ENCODE results near the gene TICRR. TPM values are rescaled to one million over a fixed set of nuclear protein-coding genes. Genes with fewer than 3 reads are reported as not detected.

Gene TICRR
- total RNA-seq, 1 donor from 2014 or later = 1.7 TPM

DNA sequence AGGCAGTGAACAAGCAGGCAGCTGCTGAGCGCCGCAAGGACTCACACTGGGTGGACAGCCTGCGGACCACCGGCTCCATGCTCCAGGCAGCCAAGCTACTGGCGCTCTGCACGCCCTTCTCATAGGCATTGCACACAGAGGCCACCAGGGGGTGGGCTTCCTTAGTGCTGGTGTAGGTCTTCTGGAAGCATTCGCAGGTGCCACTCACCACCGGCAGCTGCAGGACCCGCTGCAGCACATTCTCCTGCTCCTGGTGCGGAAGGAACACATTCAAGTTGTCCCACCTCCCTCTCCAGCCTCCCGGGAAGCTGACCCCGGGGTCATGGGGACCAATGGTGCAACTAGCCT, 97.9 kb downstream of the TICRR start:
- H3K27me3 ChIP-seq (ENCODE audit: control insufficient read depth, insufficient read depth, low read length) = no peaks in the 10 kb centered on the region
- no peaks in the 10 kb centered on the region for H3K36me3 ChIP-seq (ENCODE audit: control insufficient read depth, insufficient read depth, low read length)
- DNase-seq (ENCODE audit: low read depth) = no peak
- peak; percentile 59 for TF ChIP-seq CTCF (IDR thresholded peaks at IDR 0.05; ENCODE audit: insufficient read depth, low read length, poor library complexity, severe bottlenecking)
- no peak overlapping the region for H3K4me3 ChIP-seq (ENCODE audit: low read depth, low read length)

- Histone ChIP-seq H3K36me3 (ENCODE audit: control insufficient read depth, insufficient read depth, low read length) (no peaks in the 10 kb centered on the region), H3K4me3 (ENCODE audit: low read depth, low read length) (no peak overlapping the region)
- TF ChIP-seq CTCF (IDR thresholded peaks at IDR 0.05; ENCODE audit: insufficient read depth, low read length, poor library complexity, severe bottlenecking) = no peak
These were observed 99.3 kb downstream of the TICRR start for GRCh38 chr15:89674526-89674925.

GRCh38 chr15:89675606-89676005, 100.3 kb downstream of the TICRR start:
- no peak overlapping the region for H3K4me3 ChIP-seq (ENCODE audit: low read depth, low read length)
- H3K27me3 ChIP-seq (ENCODE audit: control insufficient read depth, insufficient read depth, low read length) = no peaks in the 10 kb centered on the region
- DNase-seq (ENCODE audit: low read depth) = no peak
- H3K36me3 ChIP-seq (ENCODE audit: control insufficient read depth, insufficient read depth, low read length) = no peaks in the 10 kb centered on the region
- TF ChIP-seq CTCF (IDR thresholded peaks at IDR 0.05; ENCODE audit: insufficient read depth, low read length, poor library complexity, severe bottlenecking) = no peak

More at GRCh38 chr15:89674526-89674925, 99.3 kb downstream of the TICRR start:
- no peak for DNase-seq (ENCODE audit: low read depth)
- H3K27me3 ChIP-seq (ENCODE audit: control insufficient read depth, insufficient read depth, low read length) = no peaks in the 10 kb centered on the region

GRCh38 chr15:89677381-89677780, 102.1 kb downstream of the TICRR start:
- no peak for TF ChIP-seq CTCF (IDR thresholded peaks at IDR 0.05; ENCODE audit: insufficient read depth, low read length, poor library complexity, severe bottlenecking)
- no peaks in the 10 kb centered on the region for H3K36me3 ChIP-seq (ENCODE audit: control insufficient read depth, insufficient read depth, low read length)

More at GRCh38 chr15:89677381-89677780, 102.1 kb downstream of the TICRR start:
- no peak for DNase-seq (ENCODE audit: low read depth)
- H3K27me3 ChIP-seq (ENCODE audit: control insufficient read depth, insufficient read depth, low read length) = no peaks in the 10 kb centered on the region
- no peak overlapping the region for H3K4me3 ChIP-seq (ENCODE audit: low read depth, low read length)

Other genes with a start within 250 kb of the TICRR start
- gene POLG, start 240.6 kb upstream of the TICRR start, total RNA-seq = 59.1 and 72.2 TPM in 2 replicates
- 0.04 and 0.21 TPM in 2 replicates for gene RHCG, start 78.9 kb upstream of the TICRR start, total RNA-seq
- gene KIF7, start 80.0 kb downstream of the TICRR start, total RNA-seq = 5.4 and 7.4 TPM in 2 replicates
- gene PLIN1, start 103.9 kb downstream of the TICRR start, total RNA-seq = 0.08 TPM in 1 of 2 replicates, not detected in the other
- gene PEX11A, start 115.3 kb downstream of the TICRR start, total RNA-seq = 4.0 and 4.8 TPM in 2 replicates
- 0.25 and 0.41 TPM in 2 replicates for gene WDR93, start 115.3 kb downstream of the TICRR start, total RNA-seq
- 2.6 and 2.8 TPM in 2 replicates for gene MESP1, start 175.8 kb downstream of the TICRR start, total RNA-seq
- gene MESP2, start 200.9 kb downstream of the TICRR start, total RNA-seq = 0.27 and 0.29 TPM in 2 replicates
- 9.4 and 11.6 TPM in 2 replicates for gene ANPEP, start 239.4 kb downstream of the TICRR start, total RNA-seq